Activated T-cell treated with anti-CD3 and anti-CD28 coated beads for 24 hours (primary cell): Measurements from ENCODE around the gene TMEM214.
A peak's percentile ranks its signal among the peaks of the same experiment; 100 is the strongest.

Experiments used
- DNase-seq: peaks from one replicate; pipeline ENCODE4 v3.0.0-alpha.2; 2020; ENCODE audit warnings: low read depth

TMEM214 gene, protein sequence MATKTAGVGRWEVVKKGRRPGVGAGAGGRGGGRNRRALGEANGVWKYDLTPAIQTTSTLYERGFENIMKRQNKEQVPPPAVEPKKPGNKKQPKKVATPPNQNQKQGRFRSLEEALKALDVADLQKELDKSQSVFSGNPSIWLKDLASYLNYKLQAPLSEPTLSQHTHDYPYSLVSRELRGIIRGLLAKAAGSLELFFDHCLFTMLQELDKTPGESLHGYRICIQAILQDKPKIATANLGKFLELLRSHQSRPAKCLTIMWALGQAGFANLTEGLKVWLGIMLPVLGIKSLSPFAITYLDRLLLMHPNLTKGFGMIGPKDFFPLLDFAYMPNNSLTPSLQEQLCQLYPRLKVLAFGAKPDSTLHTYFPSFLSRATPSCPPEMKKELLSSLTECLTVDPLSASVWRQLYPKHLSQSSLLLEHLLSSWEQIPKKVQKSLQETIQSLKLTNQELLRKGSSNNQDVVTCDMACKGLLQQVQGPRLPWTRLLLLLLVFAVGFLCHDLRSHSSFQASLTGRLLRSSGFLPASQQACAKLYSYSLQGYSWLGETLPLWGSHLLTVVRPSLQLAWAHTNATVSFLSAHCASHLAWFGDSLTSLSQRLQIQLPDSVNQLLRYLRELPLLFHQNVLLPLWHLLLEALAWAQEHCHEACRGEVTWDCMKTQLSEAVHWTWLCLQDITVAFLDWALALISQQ

DNA sequence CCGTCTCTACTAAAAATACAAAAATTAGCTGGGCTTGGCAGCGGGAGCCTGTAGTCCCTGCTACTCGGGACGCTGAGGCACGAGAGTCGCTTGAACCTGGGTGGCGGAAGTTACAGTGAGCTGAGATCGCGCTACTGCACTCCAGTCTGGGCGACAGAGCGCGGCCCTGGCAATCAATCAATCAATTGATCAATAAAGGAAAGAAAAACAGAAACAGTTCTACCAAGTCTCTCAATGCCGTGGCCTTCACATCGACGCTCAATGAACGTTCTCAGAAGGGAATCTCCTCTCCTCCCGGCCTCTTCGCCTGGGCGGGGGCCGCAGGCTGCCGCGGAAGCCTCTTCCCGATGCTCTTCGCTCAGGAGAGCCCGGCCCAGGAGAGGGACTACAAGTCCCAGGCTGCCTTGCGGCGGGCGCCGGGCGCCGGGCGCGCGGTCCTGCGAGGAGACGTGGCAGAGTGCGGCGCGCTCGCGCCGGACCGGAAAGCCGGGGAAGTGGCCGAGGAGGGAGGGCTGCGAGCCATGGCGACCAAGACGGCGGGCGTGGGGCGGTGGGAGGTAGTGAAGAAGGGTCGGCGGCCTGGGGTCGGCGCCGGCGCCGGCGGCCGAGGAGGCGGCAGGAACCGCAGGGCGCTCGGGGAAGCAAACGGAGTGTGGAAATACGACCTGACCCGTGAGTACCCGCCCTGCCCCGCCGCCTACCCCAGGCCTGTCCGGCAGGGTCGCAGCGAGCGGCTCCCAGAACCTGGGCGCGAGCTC, at the start of gene TMEM214:
TMEM214 (plus strand) TSS at position 471 of the 758 bp plus-strand sequence; CDS start at position 522, 51 bp downstream.
- peak; percentile 74 for DNase-seq

DNA sequence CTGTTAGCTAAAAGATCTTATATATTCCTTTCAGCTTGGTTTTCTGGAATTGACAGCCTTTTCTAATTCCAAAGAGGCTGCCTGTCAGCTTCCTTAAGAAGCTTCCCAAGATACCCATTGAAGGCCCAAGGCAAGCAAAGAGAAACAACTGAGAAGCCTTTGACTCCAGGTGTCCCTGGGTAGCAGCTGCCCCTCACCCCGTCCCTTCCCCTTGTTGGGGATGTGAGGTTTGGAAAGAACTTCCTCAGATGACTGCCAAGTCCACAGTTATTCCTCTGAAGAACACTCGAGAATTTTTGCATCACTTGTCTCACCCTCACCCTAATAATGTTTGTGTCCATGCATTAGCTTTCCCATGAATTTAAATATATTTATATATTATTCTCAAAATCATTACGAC, 49.0 kb upstream of the TMEM214 start:
- no peak for DNase-seq

DNA sequence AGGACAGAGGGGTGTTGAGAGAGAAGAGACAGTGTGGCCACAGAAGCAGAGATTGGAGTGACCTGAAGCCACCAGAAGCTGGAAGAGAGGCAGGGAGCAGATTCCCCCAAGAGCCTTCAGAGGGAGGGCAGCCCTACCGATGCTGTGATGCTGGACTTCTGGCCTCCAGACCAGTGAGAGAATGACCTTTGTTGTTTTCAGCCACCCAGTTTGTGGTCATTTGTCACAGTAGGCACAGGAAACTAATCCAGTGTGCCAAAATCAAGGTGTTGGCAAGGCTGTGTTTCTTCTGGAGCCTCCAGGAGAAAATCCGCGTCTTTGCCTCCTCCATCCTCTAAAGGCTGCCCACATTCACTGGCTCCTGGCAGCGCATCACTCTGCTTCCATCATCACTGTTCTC, 47.0 kb upstream of the TMEM214 start:
- no peak for DNase-seq

DNA sequence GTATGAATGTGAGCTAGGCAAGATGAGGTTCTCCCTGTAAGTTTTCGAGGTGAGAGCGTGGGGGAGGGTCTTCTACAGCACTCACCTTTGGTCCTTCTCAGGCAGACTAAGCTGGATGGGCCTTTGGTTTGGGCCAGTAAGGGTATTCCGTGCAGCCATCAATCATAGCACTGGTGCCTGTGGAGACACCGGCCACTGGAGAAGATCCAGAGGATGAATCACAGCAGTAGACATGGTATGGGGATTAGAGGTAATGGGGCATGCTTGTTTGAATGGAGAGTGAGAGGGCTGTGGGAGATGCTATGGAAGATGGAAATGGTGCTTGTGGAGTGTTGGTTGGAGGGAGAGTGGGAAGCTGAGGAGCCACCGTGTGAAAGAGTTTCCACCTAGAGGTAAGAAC, 46.2 kb upstream of the TMEM214 start:
- DNase-seq = no peak

DNA sequence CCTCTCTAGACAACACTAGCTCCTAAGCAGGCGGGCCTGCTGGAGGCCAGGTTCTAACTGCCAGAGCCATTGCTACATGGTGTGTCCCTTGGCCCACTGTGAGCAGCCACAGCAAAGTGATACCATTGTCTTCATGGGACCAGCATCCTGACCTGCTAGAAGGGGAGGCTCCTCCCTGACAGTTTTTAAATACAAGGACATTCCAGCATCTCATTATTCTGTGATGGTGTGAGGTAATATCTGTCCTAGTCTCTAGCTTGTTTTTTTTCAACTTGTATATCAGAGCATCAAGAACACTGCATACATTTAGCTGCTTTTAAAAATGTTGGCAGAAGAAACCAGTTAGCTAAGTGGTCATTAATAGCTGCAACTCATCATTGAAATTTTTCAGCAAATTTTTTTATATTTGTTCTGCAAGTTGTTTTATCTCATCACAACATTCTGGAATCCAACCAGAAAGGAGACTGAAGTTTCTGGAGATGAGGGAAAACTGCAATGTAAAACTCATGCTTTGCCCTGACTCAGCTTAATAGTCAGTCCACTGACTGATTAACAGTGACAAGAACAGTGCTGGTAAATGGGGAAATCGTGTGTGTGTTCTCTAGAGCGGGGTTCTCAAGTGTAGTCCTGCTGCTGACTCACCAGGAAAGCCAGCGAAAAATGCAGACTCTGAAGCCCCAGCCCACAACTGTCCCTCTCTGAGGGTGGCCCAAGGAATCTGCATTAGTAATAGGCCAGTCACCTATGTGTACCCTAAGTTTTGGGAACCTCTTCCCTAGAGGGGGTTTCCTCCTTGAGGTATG, 44.5 kb upstream of the TMEM214 start:
- DNase-seq = no peak

DNA sequence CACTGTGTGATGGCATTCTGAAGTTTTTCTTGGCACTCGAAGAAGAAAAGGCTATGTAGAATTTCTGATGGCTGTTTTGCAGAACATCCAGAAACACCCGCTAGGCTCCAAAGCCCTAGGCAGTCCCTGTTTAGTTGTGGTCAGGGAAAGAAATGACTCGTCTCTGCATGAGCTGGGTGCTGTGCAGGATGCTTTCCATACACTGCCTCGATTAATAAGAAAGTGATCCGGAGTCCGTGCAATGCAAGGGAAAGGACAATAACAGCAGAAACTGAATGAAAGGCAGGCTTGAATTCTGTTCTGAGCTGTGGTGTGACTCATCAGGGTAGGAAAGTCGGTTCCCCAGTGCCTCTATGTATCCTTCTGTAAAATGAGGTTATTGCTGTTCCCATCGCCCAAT, 43.6 kb upstream of the TMEM214 start:
- DNase-seq = no peak

DNA sequence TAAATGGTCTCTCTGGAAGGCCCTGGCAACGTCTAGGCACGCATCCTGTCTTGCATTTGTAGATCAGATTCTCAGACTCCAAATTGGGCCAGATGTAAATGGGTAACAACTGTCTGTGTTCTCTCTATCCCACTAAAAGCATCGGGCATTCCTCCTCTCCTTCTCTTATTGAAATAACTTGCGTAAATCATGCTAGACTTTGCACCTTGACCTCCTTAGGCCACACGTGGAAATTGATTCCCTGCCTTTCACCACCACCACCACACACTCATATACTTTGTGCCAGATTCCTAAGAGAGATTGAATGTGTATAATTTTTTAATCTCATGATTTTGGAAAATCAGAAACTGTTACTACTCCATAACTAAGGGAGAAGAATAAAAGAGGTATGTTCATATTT, 41.0 kb upstream of the TMEM214 start:
- DNase-seq = no peak

DNA sequence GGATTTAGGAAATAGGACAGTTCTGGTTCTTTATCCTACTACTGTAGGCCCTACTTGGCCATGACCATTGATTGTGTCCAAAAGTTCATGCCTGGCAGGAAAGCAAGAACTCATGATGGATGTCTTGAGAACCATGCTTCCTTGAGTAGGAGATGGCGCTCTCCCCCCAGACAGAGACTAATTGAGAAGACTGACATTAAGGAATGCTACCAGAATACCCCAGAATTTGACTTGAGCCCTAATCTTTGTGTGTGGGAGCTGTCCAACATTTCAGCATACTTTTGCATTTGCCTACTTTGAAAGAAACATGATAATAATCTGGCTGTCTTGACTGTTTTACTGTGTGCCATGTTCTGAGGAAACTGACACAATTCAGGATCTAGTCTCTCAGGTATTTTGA, 39.0 kb upstream of the TMEM214 start:
- DNase-seq = no peak

DNA sequence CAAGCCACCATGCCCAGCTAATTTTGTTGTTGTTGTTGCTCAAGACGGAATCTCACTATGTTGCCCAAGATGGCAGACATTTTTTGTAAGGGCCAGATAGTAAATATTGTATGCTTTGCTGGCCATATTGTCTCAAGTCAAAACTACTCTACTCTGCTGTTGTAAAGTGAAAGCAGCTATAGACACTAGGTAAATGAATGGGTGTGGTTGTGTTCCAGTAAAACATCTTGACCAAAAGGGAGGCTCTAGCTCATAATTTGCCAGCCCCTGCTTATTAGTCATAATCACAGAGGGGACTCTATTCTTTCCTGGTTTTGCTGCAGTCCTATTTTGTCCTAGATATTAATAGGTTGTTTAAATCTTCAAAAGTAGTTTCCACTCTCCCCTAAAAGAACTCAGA, 37.8 kb upstream of the TMEM214 start:
- no peak for DNase-seq

DNA sequence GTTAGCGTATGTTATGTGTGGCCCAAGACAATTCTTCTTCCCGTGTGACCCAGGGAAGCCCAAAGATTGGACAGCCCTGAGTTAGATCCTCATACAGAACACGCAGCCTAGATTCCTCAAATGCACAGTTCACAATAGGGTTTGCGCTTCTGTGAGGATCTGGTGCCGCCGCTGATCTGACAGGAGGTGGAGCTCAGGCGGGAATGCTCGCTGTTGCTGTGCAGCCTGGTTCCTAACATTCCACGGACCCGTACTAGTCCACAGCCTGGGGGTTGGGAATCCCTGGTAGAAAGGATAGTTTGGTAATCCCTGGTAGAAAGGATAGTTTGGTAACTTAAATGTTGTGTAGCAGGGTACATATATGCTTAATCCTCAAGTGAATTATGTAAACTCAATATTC, 35.4 kb upstream of the TMEM214 start:
- DNase-seq = no peak

DNA sequence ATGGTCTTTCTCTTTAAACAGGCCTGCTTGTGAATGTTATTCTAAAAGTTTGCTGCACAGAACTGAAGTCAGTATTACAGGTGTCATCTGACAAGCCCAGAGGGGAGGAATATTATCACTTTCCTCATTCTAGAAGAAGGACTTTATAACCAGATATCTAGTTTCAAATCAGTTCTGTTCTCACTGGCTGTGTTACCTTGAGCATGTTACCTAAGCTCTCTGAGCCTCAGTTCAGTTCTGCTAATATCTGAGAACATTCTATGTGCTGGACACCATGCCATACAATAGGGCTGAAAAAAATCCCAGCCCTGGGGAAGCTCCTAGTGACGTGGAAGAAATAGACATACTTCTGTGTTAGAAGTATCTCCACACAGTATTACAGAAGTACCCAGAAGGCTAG, 34.4 kb upstream of the TMEM214 start:
- DNase-seq = no peak

DNA sequence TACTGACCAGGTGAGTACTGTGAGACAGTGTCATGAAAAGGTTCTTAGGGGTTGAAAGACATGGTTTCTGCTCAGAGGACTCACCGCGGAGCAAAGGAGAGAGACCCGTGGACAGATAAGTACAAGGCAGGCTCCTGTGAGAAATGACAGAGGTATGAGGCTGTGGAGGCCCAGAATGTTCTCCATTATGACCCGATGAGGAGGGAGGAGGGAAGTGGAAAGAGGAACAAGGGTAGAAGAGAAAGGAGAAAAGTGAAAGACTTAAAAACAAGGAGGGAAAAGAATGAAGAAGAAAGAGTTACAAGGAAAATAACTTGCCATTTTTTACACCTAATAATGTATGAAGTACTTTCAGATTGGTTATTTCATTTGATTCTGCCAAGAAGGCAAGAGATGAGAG, 32.5 kb upstream of the TMEM214 start:
- no peak for DNase-seq

DNA sequence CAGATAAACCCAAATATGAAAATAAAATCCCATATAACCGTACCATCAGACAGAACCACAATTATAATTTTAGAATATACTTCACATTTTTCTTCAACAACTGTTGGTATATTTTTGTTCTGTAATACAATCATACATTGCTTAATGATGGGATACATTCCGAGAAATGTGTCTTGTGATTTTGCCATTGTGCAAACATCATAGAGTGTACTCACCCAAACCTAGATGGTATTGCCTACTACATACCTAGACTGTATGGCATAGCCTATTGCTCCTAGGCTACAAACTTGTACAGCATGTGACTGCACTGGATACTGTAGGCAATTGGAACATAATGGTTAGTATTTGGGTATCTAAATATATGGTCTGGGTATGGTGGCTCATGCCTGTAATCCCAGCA, 31.8 kb upstream of the TMEM214 start:
- DNase-seq = no peak

DNA sequence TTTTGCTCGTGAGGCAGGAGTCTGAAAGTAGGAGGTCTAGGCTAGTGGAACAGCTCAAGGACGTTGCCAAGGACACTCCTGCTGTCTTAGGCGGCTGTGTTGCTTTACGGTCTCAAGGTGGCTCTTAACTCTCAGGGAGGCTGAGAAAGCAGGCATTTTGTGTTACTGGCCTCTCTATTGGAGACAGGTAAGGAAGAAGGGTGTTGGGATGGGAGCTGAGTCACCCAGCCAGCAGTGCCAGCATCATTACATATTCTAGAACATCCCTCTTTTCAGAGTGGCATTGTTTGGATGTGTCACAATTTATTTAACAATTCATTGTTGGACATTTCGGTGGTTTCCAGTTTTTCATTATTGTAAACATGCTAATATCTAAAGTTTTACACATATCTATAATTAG, 30.8 kb upstream of the TMEM214 start:
- no peak for DNase-seq

DNA sequence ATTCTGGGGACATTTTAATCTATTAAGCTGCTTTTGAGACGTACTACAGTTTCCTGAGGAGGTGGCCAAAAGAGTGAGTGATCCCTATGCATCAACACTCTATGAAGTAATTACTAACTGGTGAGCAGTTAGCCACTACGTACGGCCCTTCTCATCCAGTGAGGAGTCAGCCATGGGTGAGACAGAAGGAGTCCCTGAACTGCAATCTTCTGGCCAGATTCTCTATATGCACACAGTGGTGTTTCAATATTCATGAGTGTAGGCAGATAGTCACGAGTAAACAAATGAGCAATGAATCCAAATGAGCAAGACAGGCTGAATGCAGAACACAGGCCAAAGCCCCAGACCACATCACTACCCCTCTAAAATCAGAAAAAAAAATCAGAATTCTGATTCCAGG, 29.8 kb upstream of the TMEM214 start:
- DNase-seq = no peak

DNA sequence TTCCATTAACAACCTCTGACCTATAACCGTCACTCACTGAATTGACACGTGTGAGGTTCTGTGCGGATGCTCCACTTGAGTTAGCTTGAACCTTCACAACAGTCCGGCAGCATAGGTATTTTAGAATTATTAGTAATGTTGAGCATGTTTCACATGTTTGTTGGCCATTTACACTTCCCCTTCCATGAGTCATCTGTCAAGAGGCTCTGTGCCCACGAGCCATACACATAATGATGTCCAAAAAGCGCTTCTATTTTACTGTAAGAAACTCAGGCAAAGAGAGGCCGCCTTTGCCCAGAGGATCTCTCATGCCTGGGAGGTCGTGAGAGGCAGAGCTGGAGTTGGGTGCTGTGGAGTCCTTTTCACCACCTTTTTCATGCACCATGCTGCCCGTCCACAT, 28.9 kb upstream of the TMEM214 start:
- DNase-seq = no peak

DNA sequence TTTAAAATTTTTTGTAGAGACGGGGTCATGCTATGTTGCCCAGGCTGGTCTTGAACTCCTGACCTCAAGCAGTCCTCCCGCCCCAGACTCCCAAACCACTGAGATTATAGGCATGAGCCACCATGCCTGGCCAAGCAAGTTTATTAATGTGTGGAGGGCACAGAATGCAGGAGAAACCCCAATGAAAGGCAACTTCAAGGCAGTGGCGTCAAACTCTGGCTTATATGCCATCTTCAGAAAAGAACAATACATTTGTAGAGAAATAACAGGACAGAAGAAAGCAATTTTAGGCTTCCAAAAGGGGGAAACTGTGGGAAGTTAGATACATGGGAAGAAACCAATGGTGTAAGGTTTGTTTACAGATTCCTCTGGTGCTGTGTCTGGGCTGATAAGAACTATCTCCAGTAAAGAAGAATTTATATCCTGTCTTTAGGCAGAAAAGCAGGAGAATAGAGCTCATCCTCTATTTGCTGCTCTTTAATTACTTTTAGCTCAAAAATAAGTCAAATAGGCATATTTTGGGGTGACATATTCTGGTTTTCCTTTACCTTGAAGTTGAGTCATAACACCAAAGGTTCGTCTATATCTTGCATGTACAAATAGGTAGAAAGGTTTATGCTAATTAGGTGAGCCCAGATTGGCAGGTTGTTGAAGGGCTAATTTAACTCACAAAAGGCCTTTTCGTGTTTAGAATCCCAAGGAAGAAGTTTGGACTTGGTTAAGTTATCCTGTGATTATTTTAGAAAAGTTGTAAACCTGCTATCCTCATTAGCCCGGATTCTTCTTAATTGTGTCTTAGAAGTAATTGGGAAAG, 26.0 kb upstream of the TMEM214 start:
- DNase-seq = no peak

DNA sequence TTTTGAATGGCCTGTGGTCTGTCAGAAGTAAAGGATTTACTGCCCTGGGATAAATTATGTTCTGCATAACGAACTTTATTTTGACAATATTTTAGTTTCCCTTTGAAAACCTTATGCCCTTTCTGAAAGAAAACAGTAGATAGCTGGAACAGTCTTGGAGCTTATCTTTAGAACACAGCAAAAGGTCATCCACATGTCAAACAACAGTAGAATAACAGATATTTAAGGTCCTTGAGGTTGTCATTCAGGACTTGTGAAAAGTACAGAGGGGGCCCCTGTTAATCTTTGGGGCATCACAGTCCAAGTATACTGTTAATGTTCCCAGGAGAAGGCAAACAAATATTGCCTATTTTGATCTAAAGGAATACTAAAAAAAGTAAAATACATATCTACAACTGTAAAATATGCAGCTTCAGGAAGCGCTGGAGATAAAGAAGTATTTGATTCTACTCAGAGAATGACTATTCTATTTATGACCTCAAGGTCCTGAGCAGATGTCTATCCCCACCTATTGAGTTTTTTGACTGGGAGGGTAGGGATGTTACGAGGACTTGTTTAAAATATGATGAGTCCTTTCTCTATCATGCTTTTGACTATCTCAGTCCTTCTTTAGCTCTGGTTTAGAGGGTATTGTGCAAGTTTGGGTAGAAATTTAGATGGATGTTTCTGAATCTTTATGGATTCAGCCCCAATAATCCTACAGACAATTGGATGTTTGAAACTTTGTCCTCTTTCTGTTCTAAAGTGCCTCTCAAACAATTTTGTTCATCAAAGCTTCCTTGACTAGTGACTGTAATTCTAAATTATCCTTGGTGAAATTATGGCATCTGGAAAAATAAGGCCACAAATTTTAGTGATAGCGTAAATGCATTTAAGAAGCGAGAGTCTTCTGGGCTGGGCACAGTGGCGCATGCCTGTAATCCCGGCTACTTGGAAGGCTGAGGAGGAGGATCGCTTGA, 25.1 kb upstream of the TMEM214 start:
- no peak for DNase-seq

DNA sequence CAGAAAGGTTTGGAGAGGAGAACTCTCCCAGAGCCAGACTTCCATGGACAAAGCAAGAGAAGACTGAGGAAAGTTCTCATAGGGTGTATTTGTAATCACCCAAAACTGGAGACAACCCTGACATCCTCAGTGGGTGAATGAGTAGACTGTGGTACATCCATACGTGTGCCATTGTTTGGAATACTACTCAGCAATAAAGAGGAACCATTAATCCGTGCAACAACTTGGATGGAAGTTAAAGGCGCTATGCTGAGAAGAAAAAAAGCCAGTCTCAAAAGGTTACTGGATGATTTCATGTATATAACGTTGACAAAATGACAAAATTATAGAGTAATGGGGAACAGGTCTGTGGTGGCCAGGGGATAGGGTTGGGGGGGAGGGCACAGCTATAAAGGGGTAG, 24.1 kb upstream of the TMEM214 start:
- DNase-seq = no peak

DNA sequence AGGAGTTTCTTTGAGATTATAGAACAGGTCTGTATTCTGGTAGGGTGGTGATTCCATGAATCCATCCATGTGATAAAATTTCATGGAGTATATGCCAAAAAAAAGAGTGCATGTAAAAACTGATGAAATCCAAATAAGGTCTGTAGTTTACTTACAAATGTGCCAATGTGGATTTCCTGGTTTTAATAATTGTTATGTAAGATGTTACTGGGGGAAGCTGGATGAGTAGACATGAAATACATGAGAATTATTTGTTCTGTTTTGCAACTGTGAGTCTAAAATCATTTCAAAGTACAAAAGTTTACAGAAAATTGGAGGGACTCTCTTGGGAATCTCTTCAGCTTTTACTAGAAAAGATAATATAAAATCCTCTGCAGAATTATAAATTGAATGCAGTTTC, 23.7 kb upstream of the TMEM214 start:
- DNase-seq = no peak
